Stimulated activated CD4-positive, alpha-beta T cell treated with anti-CD3 and anti-CD28 coated beads, TNF-alpha, amount 100 ng/mL, for 24 hours (primary cell): ENCODE results near the gene NUP62.

Source experiments
- DNase-seq, 3 experiments: peaks; one replicate each; pipeline ENCODE4 v3.0.0-alpha.2; 2020; ENCODE audit warnings: low read depth in 3 of 3

NUP62 gene

DNA sequence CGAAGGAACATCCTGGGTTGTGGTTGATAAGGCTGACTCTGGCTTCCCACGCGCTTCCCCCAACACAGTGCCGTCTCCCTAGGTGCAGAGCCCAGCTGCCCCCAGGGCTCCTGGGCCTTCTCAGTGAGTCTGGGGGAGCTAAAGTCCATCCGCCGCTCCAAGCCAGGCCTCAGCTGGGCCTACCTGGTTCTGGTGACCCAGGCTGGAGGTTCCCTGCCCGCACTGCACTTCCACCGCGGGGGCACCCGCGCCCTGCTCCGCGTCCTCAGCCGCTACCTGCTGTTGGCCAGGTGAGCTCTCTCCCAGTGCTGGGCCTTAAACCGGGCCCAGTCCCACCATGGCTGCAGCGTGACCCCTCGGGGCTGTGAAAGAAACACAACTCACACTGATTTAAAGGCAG lies 48.1 kb downstream of the NUP62 start:
- DNase-seq = no peak

DNA sequence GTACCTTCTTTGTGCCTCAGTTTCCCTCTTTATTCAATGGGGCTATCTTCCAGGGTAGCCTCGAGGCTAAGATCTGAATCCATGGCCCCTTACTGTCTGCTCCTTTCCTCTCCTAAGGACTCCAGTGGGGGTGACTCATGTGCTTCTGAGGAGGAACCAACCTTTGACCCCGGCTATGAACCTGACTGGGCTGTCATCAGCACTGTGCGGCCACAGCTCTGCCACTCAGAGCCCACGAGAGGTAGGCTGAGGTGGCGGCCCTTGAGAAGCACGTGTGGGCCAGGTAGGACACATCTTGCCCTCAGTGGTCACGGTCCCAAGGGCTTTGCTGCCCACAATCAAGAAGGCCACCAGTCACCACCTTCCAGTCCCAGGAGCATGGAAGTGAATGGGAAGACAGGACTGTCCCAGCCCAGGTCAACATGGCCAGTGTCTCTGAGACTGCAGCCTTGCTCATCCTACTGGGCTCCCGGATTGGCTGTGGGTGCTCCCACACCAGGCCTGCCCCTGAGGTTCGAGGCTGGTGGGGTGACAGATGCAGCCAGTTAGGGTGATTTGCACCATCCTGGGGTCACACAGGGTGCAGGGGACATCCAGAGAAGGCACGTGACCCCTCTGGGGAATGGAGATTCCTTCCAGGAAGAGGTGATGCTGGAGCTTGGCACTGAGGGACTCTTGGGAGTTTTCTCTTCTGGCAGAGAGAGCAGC lies 49.0 kb downstream of the NUP62 start:
- no peak for DNase-seq

DNA sequence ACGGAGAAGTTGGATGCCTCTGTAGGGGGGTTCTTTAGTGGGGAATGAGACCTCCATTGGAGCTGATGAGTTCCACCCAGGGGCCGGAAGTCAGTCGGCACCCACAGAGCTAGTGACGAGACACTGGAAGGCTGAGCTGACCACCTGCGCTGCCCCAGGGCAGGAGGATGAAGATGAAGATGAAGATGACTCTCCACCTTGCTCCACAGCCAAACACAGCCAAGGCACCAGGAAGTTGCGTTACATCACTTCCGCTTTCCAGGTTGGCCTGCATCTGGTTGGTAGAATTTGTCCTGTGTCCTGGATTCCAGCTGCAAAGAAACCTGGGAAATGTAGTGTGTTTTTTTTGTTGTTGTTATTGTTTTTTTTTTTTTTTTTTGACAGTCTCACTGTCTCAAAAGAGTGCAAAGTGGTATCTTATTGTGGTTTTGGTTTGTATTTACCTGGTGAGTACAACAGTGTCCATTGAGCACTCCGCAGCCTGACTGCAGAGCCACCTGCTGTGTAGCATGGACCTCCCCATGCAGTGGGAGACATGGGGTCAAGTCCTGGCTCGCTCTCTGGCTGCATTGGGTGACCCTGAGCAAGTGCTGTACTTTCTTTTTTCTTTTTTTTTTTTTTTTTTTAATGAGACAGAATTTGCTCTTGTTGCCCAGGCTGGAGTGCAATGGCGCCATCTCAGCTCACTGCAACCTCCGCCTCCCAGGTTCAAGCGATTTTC lies 49.9 kb downstream of the NUP62 start:
- no peak for DNase-seq

DNA sequence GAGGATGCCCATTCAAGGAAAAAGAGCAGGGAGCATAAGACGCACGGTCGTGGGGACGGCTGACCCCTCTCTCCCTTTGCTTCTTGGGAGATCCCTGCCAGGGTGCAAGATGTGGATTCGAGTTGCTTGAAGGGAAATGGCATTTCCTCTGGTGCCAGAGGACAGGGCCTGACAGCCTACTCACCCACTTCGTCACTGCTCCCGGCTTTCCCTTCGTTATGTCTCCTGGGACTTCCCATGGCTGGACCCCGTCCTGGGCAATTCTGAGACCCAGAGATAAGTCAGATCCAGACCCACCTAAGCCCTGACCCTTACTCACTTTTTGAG lies 50.6 kb downstream of the NUP62 start:
- no peak for DNase-seq

DNA sequence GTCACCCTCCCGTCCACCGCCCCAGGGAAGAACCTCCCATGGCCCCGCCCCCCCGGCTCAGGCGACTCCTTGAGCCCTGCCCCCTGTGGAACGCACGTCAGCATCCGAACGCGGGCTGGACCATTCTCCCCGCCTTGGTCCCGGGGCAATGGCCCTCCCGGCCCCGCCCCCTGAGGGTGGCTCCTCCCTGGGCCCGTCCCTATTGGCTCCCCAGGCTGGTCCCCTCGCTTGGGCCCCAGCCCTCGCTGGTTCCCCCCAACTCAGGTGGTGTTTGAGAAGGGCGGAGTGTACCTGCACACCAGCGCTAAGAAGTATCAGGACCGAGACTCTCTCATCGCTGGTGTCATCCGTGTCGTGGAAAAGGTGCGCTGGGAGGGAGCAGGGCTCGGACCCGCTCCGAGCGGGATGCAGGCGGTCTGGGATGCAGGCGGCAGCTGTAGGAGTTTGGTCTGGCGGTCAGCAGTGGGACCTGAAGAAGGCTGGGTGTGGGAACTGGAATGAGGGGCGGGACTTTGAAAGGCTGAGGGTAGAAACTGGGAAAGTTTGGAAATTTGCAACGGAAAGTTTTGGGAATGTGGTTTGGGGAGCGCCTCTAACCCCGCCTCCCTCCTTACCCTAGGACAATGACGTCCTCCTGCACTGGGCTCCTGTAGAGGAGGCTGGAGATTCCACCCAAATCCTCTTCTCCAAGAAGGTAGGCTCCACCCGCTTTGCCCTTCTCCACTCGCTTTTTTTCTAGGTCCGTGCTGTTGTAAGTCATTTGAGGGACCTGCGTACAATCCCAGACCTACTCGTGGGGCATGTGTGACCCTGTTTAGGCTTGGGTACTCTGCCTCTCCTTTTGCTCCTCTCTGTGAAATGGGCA lies 51.2 kb downstream of the NUP62 start:
- DNase-seq = peak; percentile 96 to 100 (median 97)

DNA sequence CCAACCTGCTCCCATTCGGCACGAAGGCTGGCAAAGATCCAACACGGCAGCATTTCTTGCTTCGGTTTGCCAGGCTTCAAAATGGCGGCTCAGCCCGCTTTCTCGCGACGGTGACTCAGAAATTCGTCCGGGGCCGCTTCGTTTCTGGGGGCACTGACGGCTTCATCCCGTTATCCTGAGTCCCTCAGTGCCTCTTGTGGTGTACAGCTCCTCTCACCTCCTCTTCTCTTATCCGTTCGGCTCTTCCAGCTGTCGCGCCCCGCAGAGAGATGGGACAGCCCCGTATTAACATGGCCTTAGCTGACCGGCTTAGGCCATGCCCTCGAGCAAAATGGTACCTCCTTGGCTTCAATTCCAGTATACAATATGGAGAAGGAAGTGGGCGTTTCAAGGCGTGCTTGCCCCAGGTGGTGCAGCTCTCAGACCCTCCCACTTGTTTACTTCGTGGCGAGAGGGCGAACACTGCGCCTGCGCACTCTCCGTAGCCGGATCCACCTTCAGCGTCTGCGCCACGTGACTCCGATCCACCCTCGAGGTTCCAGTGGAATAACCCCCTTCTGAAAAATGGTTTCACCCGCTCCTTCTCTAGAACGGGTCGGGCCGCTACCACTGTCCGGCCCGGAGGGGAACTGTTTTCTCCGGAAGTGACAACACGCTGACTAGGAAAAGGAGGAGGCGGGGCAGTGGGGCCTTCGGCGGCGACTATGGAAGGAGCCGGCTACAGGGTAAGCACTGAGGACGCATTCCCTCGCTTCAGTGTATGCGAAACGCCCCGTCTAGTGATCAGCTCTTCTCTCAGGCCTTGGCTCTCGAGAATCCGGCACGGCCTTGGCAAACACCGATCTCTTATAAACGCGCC lies 52.1 kb downstream of the NUP62 start, which contains the start of the genes AKT1S1 and TBC1D17:
TSS of gene AKT1S1 (minus strand) at position 336 of the 859 bp plus-strand sequence. CDS start 4,060 bp downstream, outside the sequence.
TSS of gene TBC1D17 (plus strand) at position 683 of the 859 bp plus-strand sequence. CDS start at position 705, 22 bp downstream.
- peak; percentile 96 to 98 (median 96) for DNase-seq

DNA sequence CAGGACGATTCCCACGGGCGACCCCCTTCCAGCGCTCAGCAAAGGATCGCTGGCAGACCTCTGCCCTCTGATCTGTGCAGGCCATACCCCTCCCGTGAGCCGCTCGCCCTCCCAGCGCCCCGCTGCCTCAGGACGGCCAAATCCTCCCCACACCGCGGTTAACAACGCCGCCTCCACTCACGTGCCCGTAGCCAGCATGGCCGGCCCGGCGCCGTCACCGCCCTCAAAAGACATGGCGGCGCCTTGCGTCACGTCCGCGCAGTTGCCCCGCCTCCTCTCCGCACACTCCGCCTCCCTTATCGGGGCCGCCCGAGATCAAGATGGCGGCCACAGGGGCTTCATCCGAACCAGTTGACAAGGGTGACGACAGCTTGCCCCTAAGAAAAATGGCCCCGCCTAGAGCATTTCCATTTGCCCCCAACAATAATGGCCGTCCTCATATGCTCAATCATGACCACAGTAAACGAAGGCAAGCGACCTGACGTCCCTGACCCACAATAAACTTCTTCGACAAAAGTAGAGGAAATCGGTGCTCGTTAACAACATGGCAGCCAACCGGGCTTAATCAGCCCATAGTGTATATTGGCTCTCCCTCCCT lies 52.8 kb downstream of the NUP62 start:
- DNase-seq = peak; percentile 92 to 96 (median 92)

DNA sequence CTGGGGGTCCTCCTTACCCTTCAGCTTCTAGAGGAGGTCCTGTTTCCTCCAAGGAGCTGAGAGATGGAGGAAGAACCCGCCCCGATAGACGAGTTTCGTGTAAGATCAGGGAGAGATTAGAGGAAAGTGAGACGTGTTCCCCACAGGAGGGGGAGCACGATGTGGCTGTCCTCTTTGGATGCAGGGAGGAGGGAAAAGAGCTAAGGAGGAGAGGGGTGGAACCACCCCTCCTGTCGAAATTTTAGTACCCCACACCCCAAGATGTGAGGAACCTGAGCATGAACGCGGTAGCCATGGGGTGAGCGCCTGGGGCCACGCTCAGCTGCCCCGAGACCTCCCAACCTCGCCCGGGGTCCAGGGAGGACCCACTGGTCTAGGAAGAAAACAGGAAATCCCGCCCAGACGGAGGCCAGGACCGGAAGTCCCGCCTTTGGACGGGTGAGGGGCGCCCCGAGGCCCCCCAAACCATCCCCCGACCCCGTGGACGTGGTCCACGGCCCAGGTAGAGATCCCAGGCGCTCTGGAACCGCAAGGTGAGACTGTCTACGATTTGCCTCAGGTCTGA lies 53.4 kb downstream of the NUP62 start:
- peak in 1 of 3 experiments; percentile 54 for DNase-seq

DNA sequence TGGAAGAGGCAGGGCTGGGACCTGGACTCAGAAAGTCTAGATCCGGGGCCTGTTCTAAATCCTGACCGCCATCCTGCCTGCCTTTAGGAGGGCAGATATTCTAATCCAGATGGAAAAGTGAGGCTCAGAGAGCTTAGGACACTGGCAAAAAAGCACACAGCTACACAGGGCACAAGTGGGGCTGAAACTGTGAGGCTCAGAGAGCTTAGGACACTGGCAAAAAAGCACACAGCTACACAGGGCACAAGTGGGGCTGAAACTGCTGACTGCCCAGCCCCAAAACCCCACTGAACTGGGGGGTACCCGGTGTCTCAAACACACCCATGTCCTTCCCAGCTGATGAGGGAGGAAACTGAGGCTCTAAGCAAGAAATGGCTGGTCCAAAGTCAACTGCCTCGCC lies 54.1 kb downstream of the NUP62 start:
- DNase-seq = no peak

DNA sequence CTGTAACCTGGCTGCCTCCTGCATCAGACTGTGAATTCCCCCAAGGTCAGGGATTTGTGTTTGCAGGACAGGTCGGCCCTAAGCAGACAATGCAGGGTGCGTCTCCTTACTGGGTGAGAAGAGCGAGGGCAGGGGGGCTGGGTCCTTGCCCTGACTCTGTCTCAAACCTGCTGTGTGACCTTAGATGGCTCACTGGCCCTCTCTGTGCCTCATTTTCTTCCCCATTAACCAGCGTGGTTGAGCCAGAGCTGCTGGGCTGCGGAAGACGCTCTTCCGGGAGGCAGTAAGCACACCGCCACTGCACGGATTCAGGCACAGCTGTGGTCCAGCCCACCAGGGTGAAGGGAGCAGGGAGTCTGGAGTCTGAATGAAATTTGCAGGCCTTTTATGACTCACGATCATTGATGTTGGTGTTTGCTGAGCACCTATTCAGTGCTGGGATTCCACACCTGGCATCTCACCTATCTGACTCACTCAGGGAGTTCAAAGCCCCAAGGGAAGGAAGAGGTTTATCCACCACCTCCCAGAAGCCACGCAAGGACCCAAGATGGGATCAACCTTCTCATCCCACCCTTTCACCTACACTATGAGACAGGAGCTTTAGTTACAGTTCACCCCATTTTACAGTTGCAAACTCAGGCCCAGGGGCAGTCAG lies 54.7 kb downstream of the NUP62 start:
- no peak for DNase-seq

DNA sequence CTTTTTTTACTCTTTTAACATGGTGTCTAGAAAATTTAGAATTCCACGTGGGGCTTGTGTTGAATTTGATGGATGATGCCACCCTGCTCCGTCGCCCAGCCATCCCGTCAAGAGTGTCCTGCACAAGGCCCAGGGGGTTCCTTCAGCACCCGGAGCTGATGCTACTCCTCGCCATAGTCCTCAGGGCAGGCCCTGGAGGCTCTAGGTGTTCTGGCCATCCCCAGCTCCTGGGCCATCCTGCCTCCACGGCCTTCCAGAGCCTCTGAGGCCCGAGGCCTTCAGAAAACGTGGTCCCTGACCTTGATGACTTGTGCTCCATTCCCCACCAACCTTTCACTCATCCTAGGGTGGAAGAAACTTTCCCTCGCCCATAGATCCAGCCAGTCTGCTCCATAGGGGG lies 55.5 kb downstream of the NUP62 start:
- no peak for DNase-seq

DNA sequence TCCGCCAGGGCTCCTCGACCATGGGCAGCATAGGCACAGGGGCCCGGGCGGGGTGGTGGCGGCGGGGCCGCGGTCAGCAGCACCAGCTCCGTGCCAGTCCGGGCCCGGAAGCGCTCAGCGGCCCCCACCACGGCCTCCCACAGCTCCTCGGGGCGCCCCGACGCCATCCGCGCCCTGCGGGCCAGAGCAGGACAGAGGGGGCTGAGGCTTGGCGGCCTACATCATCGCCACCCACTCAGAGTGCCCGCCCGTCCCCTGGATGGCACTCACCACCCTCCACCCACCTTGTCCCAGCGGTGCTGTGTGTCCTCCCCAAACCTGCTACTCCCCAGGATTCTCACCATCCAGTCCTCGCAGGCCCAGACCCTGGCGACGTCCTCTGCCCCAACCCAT lies 56.2 kb downstream of the NUP62 start:
- no peak for DNase-seq

DNA sequence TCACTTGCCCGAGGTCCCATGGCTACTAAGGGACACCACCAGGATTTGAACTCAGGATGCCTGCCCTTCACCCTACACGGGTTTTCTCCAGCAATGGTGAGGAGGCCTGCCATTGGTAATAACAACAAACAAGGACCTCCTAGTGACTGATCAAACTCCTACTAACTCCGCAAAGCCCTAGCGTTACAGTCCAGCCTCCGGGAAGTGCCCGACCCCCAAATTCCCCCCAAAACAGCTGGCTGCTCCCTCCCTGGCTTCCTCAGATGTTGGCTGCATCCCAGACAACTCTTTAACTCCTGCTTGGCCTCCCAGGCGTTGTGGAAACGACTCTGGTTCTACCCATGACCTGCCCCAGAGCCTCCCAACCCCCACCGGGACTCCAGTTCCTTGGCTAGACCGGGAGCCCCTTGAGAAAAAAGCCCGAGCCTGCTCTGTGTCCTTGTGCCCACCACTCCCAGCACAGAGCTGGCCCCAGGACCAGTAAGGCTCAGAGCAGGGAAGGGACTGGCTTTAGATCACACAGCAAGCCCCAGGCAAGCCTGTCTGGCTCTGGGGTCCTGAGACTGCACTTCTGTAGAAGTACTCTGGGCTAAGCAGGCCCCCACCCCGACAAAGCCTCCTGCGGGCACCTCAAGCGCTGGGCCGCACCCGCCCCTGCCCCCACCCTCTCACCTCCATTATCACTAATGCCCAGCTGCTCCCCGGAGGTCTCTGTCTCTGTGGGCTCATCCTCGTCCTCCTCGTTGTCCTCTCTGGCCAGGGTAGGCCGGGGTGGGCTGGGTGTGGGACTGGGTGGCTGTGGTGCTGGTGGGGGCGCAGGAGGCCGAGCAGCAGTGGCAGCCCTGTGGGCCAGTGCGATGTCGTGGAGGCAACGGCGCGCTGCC lies 56.8 kb downstream of the NUP62 start:
- no peak for DNase-seq

DNA sequence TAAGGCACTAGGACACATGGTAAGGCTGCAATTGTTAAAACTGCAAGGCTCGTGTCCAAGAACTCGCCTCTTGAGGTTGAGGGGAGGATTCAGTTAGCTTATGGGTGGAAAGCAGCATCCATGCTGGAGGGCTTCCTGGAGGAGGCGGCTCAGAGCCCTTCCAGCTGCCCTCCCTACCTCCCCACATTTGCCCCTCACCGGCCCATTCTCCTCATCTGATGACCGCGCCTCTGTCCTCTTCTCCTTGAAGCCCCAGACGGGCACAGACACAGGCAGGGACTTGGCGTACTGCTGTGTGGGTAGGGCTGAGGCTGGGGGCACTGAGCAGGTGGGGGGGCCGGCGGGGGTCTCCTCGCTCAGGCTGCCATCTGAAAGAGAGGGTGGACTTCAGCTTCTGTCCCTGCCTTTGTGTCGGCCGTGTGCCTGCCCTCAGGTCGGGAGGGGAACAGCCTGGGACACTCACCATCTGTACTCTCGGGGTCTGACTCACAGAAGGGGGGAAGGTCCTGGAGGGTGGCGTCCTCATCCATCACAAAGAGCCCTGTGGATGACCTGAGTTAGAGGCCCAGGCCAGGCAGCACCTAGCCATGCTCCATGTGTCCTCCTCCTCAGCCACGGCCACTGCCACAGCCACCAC lies 57.8 kb downstream of the NUP62 start:
- DNase-seq = no peak

DNA sequence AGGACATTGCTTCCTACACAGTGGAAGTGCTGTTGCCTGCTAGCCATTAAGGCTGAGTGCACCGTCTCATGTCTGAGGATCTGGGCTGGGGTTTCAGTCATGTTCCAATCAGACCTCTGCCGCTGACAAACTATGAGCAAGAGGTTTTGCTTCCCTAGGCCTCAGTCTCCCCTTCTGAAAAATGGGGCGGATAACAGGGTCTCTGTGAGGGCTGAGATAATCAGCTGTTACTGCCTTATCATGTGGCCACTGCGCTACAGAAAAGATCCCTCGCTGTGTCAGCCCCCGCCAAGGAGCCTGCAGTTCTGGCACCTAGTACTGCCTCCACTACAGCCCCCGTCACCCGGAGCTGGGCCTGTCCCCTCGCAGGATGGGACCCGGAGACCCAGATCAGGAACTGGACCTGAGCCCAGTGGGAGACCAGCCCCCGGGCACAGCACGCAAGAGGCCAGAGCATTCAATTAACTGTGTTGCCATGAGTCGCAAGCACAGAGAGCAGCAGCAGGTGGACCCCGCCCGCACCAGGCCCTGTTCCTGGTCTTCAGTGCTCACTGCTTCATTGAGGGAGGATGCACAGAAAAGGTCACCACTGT lies 58.9 kb downstream of the NUP62 start:
- no peak for DNase-seq

DNA sequence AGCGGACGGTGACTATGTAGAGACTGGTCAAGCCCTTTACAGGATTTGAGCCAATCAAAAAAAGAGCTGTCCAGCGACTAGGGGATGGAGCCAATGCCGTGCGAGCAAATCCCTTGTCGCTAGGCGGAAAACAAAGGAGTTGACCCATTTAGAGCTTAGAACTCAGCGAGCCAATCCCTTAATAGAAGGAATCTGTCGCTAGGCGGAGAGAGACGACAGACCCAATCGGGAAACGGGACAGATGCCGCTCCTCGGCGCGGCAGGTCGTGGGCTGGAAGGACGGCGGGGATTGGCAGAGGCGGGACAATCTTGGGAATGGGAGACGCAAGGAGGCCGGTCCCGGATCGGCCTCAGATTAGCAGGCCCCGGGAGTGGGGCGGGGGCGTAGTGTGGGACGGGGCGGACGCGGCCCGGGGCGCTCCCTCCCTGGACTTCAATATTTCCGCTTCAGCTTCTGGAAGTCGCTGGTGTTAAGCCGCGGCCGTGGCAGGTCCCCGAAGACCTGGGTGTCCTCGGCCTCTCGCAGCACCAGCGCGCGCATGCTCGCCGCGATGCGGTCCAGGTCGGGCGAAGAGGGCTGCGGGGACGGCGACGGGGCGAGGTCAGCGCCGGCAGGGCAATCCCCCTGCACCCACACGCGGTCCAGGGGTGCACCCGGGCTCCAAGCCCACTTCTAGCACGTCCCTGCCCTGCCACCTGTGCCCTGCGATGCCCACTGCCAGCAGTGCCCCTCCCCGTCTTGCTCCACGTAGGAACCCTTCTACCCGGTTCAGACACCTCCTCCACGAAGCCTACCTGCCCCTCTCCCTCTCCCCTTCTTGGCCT lies 59.6 kb downstream of the NUP62 start:
- peak; percentile 75 to 88 (median 85) for DNase-seq

DNA sequence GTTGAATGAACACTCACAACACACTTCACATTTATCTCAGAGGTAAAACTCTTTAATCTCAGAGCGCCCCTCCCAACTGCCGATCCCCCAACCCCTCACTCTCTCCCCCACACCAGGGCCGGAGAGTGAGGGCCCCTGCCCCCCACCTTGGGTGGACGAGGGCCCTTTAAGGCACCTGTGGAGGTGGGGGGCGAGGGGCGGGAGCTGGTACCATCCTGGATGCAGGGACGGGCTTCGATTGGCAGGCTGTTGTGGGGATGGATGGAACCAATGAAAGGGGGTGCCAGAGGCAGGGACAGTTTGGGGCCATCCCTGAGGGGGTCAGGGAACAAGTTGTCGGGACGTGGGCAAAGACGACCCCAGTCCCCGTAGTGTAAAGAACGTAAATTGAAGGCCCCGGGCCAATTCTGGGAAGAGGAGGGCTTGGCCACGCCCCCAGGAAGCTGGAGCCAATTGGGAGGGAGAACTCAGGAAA lies 60.3 kb downstream of the NUP62 start:
- DNase-seq = no peak
